HL-60 (cell line): ENCODE results near the gene KCNMA1.

Source experiments
- DNase-seq, 2 experiments: peaks; one replicate each; pipeline ENCODE4 v3.0.0-alpha.2; 2010 to 2020; ENCODE audit warnings: low read depth in 1 of 2, low spot score in 1 of 2
- H3K27ac ChIP-seq: fragments of 250-450 bp; sonication (Bioruptor Pico); replicated peaks from 2 replicates; pipeline ENCODE4 v1.5.1; 2020; ENCODE audit warnings: mild to moderate bottlenecking, moderate library complexity
- H3K27me3 ChIP-seq: fragments of 250-450 bp; sonication (Bioruptor Pico); 2 replicates; pipeline ENCODE4 v1.5.1; 2021; ENCODE audit warnings: mild to moderate bottlenecking, moderate library complexity; ENCODE audit not compliant: insufficient read depth, poor library complexity, severe bottlenecking
- H3K4me3 ChIP-seq: replicated peaks from 2 replicates; pipeline ENCODE4 v1.5.1; 2011; ENCODE audit warnings: mild to moderate bottlenecking, control low read depth, low read length; ENCODE audit not compliant: insufficient read depth
- GABPA ChIP-seq: IDR thresholded peaks from 2 replicates; pipeline ENCODE4 v1.6.1; 2012; ENCODE audit warnings: low read depth
- POLR2AphosphoS5 ChIP-seq: IDR thresholded peaks from 2 replicates; pipeline ENCODE4 v1.6.1; 2012; ENCODE audit warnings: low read depth
- REST ChIP-seq: IDR thresholded peaks from 2 replicates; pipeline ENCODE4 v1.6.1; 2012; ENCODE audit warnings: low read depth; ENCODE audit not compliant: insufficient replicate concordance
- SPI1 ChIP-seq: IDR thresholded peaks from 2 replicates; pipeline ENCODE4 v1.6.1; 2012; ENCODE audit warnings: low read depth, mild to moderate bottlenecking, borderline replicate concordance
- TF ChIP-seq, protein P1 (sequence below): IDR thresholded peaks from one replicate; pipeline ENCODE4 v1.5.1; 2011; ENCODE audit warnings: low read length, control low read depth, inconsistent platforms; ENCODE audit not compliant: insufficient read depth

Gene KCNMA1

GRCh38 chr10:77021966-77022490, 615.6 kb downstream of the KCNMA1 start:
- Histone ChIP-seq H3K27me3 (no peaks in the 10 kb centered on the region), H3K4me3 (no peak overlapping the region), H3K27ac (no peak overlapping the region)
- no peak for TF ChIP-seq GABPA
- TF ChIP-seq, protein P1, sequence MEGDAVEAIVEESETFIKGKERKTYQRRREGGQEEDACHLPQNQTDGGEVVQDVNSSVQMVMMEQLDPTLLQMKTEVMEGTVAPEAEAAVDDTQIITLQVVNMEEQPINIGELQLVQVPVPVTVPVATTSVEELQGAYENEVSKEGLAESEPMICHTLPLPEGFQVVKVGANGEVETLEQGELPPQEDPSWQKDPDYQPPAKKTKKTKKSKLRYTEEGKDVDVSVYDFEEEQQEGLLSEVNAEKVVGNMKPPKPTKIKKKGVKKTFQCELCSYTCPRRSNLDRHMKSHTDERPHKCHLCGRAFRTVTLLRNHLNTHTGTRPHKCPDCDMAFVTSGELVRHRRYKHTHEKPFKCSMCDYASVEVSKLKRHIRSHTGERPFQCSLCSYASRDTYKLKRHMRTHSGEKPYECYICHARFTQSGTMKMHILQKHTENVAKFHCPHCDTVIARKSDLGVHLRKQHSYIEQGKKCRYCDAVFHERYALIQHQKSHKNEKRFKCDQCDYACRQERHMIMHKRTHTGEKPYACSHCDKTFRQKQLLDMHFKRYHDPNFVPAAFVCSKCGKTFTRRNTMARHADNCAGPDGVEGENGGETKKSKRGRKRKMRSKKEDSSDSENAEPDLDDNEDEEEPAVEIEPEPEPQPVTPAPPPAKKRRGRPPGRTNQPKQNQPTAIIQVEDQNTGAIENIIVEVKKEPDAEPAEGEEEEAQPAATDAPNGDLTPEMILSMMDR: no peak
- no peak for TF ChIP-seq REST
- no peak for DNase-seq

GRCh38 chr10:77020426-77021040, 617.1 kb downstream of the KCNMA1 start:
- no peak for DNase-seq
- H3K27ac ChIP-seq: no peak overlapping the region
- TF ChIP-seq SPI1 (no peak), GABPA (no peak), POLR2AphosphoS5 (no peak), REST (no peak)
- TF ChIP-seq, protein P1: no peak
- no peaks in the 10 kb centered on the region for H3K27me3 ChIP-seq
- H3K4me3 ChIP-seq: no peak overlapping the region

- no peak overlapping the region for H3K4me3 ChIP-seq
- H3K27ac ChIP-seq: no peak overlapping the region
- no peak for DNase-seq
- TF ChIP-seq, protein P1: no peak
- TF ChIP-seq REST (no peak), POLR2AphosphoS5 (no peak), GABPA (no peak), SPI1 (no peak)
- no peaks in the 10 kb centered on the region for H3K27me3 ChIP-seq
Measured at GRCh38 chr10:77016855-77017254, 620.8 kb downstream of the KCNMA1 start.
